ENCODE measurements around the gene PCGF1.
A peak's percentile ranks its signal among the peaks of the same experiment; 100 is the strongest.

Gene PCGF1

DNA sequence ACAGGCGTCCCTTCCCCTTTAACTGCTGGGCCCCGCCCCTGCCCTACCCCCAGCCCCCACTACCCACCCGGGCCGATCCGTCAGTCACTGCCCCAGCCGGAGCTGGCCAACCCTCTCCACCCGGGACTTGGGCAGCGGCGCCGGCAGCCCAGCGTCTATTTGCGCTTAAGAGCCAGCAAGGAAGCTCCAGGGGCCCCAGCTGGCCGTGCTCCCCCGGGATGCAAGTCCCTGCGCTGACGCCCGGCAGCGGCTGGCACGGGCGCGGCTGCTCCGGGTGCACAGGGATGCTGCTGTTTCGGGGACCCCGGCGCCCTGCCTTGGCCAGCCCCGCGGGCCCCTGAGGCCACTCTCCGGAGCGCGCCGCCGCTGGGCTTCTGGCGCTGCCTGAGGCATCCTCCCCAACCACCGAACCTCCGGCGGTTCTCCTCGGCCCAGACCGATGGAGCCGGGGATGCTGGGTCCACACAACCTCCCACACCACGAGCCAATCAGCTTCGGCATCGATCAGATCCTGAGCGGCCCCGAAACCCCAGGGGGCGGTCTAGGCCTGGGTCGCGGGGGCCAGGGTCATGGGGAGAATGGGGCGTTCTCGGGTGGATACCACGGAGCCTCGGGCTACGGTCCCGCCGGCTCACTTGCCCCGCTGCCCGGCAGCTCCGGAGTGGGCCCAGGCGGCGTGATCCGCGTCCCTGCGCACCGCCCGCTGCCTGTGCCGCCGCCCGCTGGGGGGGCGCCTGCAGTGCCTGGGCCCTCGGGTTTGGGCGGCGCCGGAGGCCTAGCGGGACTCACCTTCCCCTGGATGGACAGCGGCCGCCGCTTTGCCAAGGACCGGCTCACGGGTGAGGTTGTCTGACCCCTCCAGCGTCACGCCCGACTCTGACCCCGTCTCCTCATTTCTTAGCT lies 7.1 kb upstream of the PCGF1 start, which contains the start of gene TLX2:
Gene TLX2 (plus strand): TSS at position 83 of the 903 bp plus-strand sequence. CDS start 357 bp downstream, at position 440.
- no peak for DNase-seq

DNA sequence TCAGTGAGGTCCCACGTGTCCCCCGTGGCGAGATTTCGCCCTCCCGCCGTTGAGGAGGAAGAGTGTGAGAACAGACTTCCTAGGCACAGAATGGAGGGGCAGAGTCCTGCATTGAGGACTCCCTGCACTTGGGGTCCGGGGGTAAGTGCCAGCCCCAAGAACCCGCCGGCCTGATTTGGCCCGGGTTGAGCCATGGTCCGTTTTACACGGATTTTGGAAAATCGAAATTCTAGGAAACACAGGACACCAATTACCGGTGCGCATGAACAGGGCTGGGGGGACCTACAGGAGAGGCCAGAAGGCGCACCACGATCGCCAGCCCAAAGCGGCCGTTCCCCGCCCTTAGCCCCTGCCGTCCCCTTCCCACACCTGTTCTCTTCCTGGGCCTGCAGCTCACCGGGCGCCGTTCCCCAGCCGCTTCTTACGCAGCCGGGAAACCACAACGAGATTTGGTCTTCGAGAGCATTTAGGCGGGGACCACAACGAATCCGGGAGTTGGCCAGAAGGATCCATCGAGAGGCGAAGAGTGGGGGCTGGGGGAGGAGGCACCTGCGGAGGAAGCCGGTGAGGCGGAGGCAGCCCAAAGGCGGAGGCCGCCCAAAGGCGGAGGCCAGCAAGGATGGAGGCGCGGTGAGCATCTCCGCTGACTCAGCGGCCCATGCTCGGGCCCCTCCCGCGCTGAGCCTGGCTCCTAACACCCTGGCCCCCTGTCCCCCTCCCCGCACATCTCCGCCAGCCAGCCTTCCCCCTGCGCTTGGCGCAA lies 6.3 kb upstream of the PCGF1 start:
- DNase-seq: no peak

DNA sequence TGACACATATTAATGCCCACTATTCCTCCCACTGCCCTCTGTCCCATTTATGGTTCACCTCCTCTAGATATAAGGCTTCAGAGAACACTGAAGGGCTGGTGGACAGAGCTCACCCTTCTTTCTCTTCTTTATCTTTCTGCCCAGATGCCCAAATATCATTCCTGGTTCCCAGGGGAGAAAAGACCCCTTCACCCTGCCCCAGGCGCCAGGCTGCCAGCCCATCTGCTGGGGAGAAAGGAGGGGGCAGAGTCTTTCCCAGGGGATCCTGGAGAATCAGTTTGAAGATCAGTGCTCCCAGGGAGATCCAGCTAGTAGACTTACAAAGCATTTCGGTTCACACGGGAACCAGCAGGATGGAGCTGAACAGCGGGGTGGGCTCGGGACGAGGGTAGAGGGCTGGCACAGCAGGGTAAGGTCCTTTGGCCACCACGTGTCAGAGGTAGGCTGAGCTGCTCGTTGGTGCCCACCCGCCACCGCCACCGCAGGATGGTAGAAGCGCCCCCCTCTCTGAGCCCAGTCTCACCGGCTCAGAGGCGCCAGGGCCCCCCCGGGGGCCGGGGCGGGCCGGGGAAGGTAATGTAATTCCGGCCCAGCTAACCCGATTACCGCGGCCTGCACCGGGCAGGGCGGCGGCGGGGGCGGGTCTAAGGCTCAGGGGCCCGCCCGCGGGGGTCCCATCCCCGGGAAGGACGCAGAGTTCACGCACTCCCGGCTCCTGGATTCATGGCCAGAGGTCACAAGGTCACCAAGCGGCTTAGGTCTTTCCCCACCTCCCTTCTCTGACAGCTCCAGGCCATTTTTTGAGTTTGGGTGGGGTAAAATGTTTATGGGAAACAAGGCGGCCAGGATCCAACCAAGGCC lies 5.5 kb upstream of the PCGF1 start:
- DNase-seq: no peak

DNA sequence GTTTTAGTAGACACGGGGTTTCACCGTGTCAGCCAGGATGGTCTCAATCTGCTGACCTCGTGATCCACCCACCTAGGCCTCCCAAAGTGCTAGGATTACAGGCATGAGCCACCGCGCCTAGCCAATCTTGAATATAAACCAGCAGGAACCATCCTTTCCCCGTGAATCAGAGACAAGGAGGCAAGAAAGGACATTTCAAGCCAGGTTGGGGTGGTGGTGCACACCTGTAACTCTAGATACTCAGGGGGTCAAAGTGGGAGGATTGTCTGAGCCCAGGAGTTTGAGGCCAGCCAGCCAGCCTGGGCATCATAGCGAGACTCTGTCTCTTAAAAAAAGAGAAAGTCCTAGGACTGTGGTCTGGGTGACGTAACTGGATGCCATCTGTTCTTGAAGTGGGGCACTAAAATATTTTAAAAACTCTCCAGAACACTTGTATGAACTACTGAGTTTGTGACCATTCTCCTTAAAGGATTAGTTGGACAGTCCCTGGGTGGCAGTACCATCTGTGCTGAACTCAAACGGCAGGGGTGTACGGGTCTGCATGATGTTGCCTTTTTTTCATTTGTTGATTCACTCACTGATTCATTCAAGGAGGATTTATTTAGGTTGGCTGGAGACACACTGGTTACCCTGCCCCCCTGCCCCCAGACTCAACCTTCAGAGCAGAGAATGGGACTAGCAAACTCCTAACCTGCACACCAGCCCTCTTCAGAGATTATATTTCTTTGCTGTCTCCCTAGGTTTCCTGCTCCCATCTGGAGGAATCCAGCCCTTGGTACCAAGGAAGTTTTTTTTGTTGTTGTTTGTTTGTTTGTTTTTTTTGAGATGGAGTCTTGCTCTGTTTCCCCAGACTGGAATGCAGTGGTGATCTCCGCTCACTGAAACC lies 3.9 kb upstream of the PCGF1 start:
- DNase-seq: no peak

DNA sequence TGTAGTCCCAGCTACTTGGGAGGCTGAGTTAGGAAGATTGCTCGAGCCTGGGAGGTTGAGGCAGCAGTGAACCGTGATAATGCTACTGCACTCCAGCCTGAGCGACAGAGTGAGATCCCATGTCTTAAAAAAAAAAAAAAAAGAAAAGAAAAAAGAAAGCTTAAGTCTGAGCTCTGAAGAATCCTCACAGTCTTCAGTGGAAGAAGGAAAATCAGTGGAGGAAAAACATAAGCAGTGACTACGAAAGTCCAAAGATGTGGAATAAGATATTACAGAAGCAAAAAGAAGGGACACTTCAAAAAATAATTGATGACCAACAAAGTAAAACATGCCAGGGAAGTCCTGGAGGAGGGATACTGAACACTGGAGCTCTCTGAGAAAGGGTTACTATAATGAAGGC lies 2.8 kb upstream of the PCGF1 start:
- DNase-seq: no peak

DNA sequence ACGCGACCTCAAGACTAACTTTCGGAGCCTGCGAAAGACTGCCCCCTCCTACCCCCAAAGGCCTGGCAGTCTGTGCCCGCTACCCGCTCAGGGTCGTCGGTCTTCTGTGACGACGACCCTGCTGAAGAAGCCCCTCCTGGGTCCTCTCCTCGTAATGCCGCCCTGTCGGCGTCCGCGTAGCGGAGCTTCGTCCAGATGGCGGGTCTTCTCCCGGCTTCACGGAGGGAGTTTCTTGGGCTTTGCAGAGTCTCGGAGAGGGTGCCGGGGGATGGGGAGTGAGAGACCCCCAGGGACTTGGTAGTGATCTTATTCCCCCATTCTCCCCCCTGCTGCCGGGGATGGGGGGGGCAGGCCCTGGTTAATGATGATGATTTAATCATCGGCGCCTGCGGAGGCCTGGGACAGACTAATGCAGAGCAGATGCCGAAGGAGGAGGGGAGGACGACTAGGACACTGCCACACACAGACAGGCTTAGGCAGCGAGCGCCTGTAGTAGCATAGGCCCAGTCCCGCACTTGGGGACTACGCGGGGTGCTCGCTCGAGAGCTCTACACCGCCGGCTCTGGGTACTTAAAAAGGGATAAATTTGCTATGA lies 528 bp upstream of the PCGF1 start:
- DNase-seq: no peak

DNA sequence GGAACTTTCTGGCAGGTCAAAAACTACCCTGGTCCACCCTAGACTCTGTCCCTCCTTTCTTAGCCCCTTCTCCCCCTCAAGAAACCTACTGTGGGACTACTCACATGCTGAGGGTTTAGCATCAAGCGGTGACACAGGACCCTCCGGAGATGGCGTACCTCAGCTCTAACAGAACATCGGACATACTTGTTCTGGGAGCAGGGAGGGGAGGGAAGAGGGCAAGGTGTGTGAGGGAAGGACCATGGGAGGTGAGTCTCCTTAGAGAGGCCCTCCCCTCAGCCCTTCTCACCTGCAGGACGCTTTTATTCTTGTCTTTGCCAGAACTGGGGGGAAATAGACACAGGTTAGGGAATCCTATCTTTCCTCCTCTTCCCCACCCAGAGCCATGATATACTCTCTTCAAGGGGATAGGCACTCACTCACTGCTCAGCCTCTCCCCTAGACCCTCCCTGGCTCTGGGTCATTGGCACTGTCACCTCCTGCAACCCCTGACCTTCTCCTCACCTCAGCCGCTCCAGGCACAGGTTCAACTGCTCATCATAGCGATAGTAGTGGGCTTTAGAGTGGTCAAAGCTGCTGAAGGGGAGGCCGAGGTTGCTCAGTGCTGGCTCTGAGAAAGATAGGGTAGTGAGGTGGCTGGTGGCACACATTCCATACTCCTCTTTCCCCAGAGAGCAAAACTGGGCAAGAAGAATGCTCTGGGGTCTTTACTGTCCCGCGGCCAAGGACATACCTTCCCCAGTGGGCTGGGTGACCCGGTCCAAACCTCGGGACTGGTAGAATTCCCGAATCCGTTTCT lies 1.8 kb downstream of the PCGF1 start:
- DNase-seq: no peak

DNA sequence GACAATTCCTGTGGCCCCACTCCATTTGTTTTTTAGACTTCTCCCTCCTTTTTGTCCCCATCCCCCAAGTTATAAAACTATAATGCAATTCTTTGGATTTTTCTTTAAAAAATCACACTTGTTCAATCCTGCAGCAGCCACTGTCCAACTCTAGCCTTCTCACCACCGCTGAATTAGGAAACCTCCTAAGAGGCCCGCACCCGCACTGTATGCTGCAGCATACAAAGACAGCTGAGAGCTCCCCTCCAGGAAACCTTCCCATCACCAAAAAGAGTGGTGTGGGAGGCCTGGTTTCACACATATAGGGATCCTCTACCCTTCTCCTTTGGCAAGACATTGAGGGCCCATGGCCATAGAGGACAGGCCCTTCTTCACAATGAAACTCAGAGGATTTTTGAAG lies 2.9 kb downstream of the PCGF1 start:
- no peak for DNase-seq

DNA sequence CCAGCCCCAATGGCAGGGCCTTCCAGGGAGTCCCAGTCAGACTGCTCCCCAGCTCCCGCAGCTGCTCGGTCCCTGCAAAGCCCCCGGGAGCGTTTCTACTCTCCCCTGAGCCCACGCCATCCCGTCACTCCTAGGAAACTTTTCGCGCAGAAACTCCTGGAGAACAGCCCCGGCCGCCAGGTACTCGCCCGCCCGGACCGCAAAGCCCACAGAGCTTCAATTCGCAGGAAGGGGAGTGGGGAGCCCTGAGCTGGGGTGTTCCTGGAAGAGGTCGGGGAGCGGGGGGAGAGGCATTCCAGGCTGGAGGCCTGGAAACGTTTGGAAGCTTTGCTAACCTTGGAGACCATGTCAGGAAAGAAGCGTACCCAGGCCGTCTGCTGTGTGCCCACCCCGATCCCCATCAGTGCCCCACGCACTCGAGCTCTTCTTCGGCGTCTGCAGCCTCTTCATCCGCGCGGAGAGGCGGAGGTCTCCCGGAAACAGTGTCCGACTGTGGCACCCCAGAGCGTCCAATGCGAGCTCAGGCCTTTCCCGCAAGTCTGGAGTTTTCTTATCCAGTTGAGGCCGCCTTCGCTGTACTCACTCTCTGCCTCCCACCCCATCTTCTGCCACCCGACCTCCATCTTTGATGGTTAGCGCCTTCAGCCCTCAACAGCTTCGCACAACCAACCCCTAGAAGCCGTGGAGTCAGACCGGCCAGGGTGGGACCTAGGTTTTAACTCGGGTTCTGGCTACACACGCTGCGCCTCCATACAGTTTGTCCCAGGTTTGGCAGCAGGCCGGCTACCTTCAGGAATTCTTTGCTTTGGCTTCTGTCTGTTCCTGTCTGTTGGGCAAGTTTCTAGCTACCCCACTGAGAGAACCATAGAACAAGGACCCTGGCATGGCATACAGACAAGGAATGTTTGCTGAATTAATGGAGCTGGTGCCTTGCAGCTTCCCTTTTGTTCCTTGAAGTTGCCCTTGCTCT lies 3.7 kb downstream of the PCGF1 start:
- no peak for DNase-seq

DNA sequence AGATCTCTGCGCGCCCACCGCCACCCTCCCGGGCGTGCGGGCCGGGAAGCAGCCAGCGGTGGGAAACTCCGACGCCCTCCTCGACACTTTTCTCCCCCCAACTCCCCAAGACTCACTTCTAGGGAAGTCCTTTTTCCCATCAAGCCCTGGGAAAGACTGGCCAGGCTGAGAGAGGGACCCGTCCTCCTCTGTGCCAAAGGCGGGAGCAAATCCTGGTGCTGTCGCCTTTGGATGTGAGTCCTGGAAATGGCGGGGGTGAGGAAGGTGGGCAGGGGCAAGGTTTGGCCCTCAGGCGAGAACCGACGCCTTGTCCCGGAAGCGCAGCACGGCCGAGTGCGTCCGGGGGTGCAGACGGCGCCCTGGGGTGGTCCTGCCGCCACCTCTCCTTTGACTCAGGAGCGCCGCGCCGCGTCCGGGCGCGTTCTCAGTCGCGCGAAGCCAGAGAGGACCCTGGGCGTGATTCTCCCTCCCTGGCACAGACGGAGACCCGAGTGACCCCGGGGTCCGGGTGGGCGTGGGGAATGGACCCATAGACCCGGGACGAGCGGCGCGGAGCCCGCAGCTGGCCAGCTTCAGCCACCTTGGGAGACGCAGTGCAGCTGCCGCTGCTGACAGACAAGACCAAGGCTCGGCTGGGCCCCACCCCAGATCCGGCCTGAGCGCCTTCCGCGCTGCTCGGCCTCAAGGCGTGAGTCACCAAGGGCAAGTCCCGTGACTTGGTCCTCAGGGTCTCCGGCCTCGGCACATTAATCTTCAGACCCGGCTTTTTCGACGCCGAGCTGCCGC lies 4.6 kb downstream of the PCGF1 start:
- DNase-seq: peak in 1 of 2 donors; percentile 76

DNA sequence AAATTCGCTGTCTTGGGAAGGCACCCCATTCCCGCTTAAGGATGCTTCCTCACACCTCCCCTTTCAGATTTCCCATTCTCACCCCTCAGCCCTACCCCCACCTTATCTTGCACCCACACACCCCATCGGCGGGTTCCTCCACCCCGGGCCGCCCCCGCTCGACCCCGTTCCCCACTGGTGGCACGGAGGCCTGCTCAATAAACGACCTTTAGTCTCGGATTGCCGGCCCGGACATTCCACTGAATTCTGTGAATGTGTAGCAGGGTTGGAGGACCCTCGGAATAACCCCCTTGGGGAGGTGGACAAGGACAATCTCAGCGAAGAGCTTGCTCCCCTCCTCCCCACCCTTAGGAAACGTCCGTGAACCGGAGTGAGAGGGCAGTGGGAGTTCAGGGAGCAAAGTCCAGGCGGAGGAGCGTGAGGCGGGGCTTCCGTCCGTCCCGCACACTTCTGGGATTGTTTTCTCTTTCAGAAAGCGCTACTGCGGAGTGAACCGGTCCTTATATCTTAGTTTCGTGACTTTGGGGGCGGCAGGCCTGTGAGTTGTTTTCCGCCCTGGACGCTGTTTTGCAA lies 5.3 kb downstream of the PCGF1 start:
- DNase-seq: no peak

DNA sequence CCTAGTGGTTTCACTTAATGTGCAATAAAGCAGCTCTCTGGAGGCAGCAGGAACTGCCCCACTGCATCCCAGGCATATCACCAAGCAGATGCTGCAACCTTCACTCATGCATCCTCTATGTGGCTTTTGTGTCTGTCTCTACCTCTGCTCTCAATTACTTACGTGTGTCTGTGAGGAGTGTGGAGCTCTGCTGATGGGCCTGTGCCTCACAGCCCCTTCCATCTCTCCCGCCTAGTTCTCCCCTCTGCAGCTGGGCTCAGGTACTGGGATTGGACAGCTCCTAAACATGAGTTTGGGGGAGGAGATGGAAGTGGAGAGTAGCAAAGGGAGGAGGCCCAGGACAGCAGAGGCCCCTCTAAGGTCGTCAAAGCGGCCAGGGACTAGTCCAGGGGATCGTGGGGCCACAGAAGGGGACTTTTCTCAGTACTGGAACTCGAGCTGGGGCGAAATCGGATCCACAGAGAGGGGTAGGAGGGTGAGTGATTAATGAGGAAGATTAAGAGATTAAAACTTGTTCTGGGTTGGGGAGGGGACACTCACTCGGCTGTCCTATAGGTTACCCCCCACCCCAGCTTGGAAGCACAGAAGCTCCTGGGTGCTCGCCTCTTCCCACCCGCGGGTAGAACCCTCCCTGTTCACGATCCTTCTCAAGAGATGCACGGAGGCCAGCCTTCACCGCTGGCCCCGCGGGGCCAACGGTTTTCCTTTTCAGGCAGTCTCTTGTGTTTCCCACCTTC lies 6.0 kb downstream of the PCGF1 start:
- DNase-seq: no peak

DNA sequence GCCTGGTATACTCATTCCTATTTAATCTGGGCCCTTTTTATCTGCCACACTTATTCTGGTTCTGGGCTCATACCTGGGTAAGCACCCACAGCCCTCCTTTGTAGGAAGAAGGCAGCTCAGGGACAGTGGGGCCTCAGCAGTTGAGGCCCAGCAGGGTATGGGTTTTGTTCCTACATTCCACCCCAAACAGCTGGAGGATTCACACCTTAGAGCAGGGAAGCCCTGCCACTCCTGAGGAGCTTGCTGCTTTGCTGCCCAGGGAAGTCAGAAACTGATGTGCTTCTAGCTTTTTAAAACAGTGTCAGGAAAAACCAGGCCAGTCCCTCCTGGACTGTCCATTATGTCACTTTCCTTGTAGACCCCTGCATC lies 6.9 kb downstream of the PCGF1 start:
- no peak for DNase-seq

DNA sequence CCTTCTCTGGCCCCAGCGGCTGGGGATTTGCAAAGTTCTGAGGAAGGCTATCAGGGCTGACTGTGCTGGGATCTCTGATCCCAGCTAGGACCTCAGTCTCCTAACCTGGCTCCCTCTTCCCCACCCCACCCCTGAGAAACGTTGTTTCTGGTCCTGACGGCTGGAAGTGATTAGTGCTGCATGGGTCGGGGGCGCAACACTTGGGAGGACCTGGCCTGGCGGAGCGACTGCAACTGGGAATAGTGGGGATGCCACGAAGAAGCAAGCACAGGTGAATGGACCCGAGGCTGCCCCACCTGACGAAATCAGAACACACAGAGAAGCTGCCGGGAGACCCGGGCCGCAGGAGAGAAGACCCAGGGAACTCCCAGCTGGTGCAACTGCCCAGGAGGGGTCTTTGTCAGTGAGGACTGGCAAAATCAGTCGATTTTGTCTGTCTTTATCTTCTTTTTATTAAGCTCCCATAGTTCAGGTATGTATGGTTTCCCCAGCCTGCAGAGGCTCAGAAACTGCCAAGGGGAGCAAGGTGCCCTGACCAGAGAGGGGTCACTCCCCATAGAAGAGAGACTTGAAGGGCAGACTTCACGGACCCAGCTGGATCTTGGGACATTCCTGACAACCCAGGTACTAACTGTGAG lies 7.4 kb downstream of the PCGF1 start:
- no peak for DNase-seq

DNA sequence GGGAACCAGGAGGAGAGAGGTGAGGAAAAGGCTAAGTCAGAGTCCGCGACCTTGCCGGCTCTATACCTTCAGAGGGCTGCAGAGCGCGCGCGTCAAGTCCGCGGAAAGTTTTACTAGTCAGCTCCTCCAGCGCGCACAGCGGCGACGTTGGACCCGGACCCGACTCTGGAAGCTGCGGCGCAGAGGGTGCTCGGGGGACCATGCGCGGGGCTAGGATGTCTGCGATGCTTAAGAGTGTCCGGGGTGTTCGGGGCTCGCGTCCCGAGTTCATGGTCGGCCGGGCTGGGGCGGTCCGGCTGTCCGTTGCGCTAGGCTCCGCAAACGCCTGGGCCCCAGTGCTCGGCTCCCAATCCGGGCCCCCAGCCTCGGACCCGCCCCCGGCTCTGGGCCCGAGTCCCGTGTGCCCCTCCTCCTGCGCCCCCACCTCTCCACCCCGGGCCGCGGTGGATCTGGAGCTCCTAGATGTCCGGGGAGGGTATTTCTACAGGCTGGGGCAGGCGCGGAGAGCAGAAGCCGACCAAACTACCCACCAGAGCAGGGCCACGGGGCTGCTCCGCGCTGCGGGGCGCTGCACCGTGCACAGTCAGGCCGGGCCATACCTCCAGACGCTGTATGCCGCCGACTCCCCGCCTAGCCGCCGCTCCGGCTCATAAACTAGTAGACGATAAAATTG lies 8.1 kb downstream of the PCGF1 start, which contains the start of gene LBX2:
Gene LBX2 (minus strand): TSS at position 337 of the 673 bp plus-strand sequence. CDS start 66 bp downstream, at position 271.
- no peak for DNase-seq

All from CD4-positive, alpha-beta T cell treated with Interleukin-1 beta for 1 hour (primary cell).